ENCODE results near the gene CENPN. TPM values are rescaled to one million over a fixed set of nuclear protein-coding genes. Genes with fewer than 3 reads are reported as not detected.

The CENPN gene
- total RNA-seq, 1 experiment from 2014 or later = 76.7 TPM

DNA sequence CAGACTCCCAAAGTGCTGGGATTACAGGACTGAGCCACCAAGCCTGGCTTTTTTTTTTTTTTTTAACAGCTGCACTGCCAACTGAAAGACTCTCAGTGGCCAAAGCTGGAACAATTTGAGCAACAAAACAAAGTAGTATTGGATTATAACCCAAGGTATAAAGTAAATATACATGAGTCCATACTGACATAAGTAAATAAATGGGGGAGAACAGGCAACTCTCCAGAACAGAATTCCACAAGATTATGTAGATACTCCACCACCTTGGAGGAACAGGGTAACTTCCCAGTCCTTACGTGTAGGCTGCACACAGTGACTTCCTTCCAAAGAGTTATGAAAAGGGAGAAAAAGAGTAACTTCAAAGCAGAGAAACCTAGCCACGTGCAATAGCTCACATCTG lies 16.0 kb upstream of the CENPN start:
- TF ChIP-seq SIN3A (IDR thresholded peaks at IDR 0.05; ENCODE audit: low read depth) (no peak), RAD21 (IDR thresholded peaks at IDR 0.05; ENCODE audit: low read depth) (no peak), REST (IDR thresholded peaks at IDR 0.05; ENCODE audit: low read depth) (no peak), JUND (IDR thresholded peaks at IDR 0.05) (no peak)
- TF ChIP-seq, protein P1, sequence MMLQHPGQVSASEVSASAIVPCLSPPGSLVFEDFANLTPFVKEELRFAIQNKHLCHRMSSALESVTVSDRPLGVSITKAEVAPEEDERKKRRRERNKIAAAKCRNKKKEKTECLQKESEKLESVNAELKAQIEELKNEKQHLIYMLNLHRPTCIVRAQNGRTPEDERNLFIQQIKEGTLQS (IDR thresholded peaks at IDR 0.05) = no peak
- intact Hi-C loops (cut with micrococcal nuclease) = no loop called here
- ChIA-PET CTCF (interaction anchor here (1.0 kb wide), 1 partner anchor 13 kb away, joined by 3 read pairs; no protein-coding TSS in a partner anchor), POLR2A (no interaction called here), RAD21 (ENCODE audit: low non-redundant PET in 1 of 2, low total read pairs in 2 of 2, uncharacterized antibody in 2 of 2, unreplicated experiment in 2 of 2) (no interaction called here)
- Histone ChIP-seq H3K27ac (ENCODE audit: low read depth, low read length) (no peak overlapping the region), H3K79me2 (ENCODE audit: insufficient read depth, low read length) (peaks cover 94% of the 10 kb centered on the region), H3K9me2 (ENCODE audit: insufficient read depth) (no peaks in the 10 kb centered on the region), H4K20me1 (ENCODE audit: insufficient read depth) (no peaks in the 10 kb centered on the region), H3K27me3 (ENCODE audit: insufficient read depth, low read length) (no peaks in the 10 kb centered on the region), H3K4me1 (ENCODE audit: control insufficient read depth in 1 of 2, insufficient read depth in 2 of 2, low read length in 2 of 2) (peaks cover 7 to 19% of the 10 kb centered on the region in 2 experiments; a peak in 3 of 4 replicates), H3K9ac (ENCODE audit: low read length) (no peak overlapping the region), H2AFZ (ENCODE audit: low read depth, low read length, poor library complexity, severe bottlenecking) (no peak overlapping the region), H3K4me2 (ENCODE audit: low read length) (no peak overlapping the region), H3K9me3 (ENCODE audit: control insufficient read depth in 1 of 2, insufficient read depth in 1 of 2, low read depth in 1 of 2, low read length in 2 of 2) (no peaks in the 10 kb centered on the region), H3K4me3 (replicated peaks in 1 of 2; ENCODE audit: low read depth in 1 of 2, low read length in 2 of 2) (no peak overlapping the region), H3K36me3 (ENCODE audit: control insufficient read depth in 1 of 2, insufficient read depth in 2 of 2, low read length in 2 of 2) (peaks cover 0 to 6% of the 10 kb centered on the region in 2 experiments; a peak in 2 of 4 replicates)
- BruUV-seq (replicated peaks) = no TSS peak
- DNase-seq (ENCODE audit: low read depth, low spot score) = no peak
- no peak for ATAC-seq
